ENCODE data around the gene BCL7C.

BCL7C gene

GRCh38 chr16:30922420-30922959 lies 28.6 kb upstream of the BCL7C start:
- peak; percentile 100 for DNase-seq

GRCh38 chr16:30921748-30922419 lies 28.0 kb upstream of the BCL7C start:
- peak; percentile 95 for DNase-seq

GRCh38 chr16:30921459-30921747 lies 27.5 kb upstream of the BCL7C start:
- DNase-seq = no peak

GRCh38 chr16:30920891-30921290 lies 27.0 kb upstream of the BCL7C start:
- DNase-seq = peak; percentile 51

GRCh38 chr16:30918614-30919013 lies 24.7 kb upstream of the BCL7C start:
- DNase-seq = no peak

- peak; percentile 23 for DNase-seq
Measured at GRCh38 chr16:30914830-30915229, 21.0 kb upstream of the BCL7C start.

- no peak for DNase-seq
Measured at GRCh38 chr16:30912794-30913412, 19.0 kb upstream of the BCL7C start.

GRCh38 chr16:30910427-30911029 lies 16.7 kb upstream of the BCL7C start:
- no peak for DNase-seq

GRCh38 chr16:30907064-30907463 lies 13.2 kb upstream of the BCL7C start:
- no peak for DNase-seq

- DNase-seq = peak; percentile 58
Measured at GRCh38 chr16:30904114-30904780, 10.4 kb upstream of the BCL7C start.

GRCh38 chr16:30903596-30903995 lies 9.7 kb upstream of the BCL7C start:
- DNase-seq = peak; percentile 85

- peak; percentile 68 for DNase-seq
Measured at GRCh38 chr16:30903002-30903401, 9.1 kb upstream of the BCL7C start.

GRCh38 chr16:30902029-30902972 lies 8.4 kb upstream of the BCL7C start:
- peak; percentile 79 for DNase-seq

GRCh38 chr16:30901201-30902028 lies 7.5 kb upstream of the BCL7C start:
- DNase-seq = peak; percentile 41

- no peak for DNase-seq
Measured at GRCh38 chr16:30900588-30900987, 6.7 kb upstream of the BCL7C start.

- no peak for DNase-seq
Measured at GRCh38 chr16:30899794-30900193, 5.9 kb upstream of the BCL7C start.

GRCh38 chr16:30896889-30897733 lies 3.2 kb upstream of the BCL7C start:
- peak; percentile 97 for DNase-seq

GRCh38 chr16:30896261-30896888 lies 2.5 kb upstream of the BCL7C start, which contains the start of gene CTF1:
Gene CTF1 (plus strand): TSS chr16:30896614. CDS start chr16:30896644, 30 bp downstream.
- DNase-seq = peak; percentile 37

- DNase-seq = peak; percentile 61
Measured at GRCh38 chr16:30895627-30896260, 1.9 kb upstream of the BCL7C start.

Data from hematopoietic multipotent progenitor cell treated with erythropoietin and hydrocortisone succinate and interleukin-3 and kit ligand, for 6 days (in vitro differentiated cells).